Fibroblast of villous mesenchyme (primary cell): Measurements from ENCODE around the gene HOXA4. TPM values are rescaled to one million over a fixed set of nuclear protein-coding genes. Genes with fewer than 3 reads are reported as not detected.

Experiments used
- DNase-seq: peaks from one replicate; pipeline ENCODE4 v3.0.0-alpha.2; 2010; ENCODE audit warnings: low read depth
- H3K4me3 ChIP-seq: 2 replicates; pipeline ENCODE4 v1.5.1; 2011; ENCODE audit warnings: low read depth, mild to moderate bottlenecking, low read length
- total RNA-seq: library from RNA; depleted of rRNA; stranded (reverse); fragments of >200 nt; gene quantifications from 2 replicates; pipeline ENCODE4 v1.2.3, GENCODE V29; 2012
- TF ChIP-seq, protein P1 (sequence below): IDR thresholded peaks from 2 replicates; pipeline ENCODE4 v1.5.1; 2012; ENCODE audit warnings: low read depth, mild to moderate bottlenecking, low read length; ENCODE audit not compliant: insufficient read depth

HOXA4 gene
- total RNA-seq, 1 donor, result 1.3 TPM

DNA sequence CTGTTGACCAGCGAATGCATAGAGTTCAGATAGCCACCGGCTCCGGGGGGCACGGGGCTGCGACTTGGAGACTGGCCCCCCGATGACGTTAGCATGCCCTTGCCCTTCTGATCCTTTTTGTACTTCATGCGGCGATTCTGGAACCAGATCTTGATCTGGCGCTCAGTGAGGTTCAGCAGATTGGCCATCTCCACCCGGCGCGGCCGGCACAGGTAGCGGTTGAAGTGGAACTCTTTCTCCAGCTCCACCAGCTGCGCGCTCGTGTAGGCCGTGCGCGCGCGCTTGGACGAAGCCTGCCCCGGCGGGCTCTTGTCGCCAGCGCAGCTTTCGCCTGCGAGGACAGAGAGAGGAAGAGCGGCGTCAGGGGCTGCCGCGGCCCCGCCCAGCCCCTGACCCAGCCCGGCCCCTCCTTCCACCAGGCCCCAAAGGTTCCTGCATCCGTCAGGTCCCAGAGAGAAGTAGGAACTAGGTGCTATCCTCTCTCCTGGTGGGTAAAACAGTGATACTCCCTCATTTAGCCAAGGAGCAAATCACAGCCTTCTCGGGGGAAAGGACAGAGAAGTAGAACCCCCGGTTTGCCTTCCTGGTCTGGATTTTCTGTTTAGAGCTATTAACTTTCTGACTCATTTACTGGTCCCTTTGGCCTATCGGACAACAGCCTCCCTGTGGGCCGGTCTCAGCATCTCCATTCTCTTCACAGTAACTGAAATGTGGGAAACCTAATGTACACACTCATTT lies 22.0 kb downstream of the HOXA4 start:
- no peak for DNase-seq
- H3K4me3 ChIP-seq, result no peak overlapping the region

DNA sequence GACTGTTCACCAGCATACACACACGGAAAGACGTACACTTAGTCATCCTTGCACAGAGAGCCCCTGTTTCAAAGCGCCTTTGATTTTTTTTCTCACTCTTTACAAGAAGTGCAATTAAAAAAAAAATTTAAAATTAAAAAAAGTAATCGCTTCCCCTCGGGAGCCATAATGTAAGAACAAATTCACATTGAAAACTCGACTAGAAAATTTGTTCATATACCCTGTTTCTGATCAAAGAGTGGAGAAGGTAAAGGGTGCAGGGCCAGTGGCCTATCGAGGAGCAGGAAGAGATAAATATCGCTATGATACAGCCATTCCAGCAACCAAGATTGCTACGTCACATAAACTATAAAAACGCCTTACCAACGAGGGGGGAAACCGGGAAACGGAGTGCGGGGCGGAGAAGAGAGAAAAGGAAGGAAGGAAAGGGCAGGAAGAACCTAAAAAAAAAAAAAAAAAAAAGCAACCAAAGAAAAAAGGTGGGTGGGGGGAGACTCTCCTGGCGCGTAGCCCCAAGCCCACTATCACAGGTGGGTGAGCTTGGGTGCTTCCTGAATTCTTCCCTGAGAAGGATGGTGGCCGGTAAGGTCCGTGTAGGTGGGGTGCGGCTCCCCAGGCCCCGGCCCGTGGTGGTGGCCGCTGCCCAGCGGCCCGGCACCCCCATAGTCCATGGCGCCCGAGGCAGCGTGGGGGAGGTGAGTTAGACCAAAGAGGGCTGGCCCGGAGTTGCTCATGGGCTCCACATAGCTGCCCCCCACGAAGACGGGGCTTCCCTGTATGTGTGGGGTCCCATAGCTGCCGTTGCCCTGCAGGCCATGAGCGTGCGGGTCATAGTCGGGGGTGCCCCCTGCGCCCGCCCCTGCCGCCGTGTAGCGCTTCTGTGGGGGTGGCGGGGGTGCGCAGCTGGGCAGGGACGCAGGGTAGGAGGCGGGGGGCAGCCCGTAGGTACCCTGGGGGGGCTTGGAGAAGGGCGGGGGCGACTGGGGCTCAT lies 22.9 kb downstream of the HOXA4 start:
- DNase-seq, result no peak
- H3K4me3 ChIP-seq, result no peak overlapping the region

More for the DNA sequence above, 22.0 kb downstream of the HOXA4 start:
- TF ChIP-seq, protein P1, sequence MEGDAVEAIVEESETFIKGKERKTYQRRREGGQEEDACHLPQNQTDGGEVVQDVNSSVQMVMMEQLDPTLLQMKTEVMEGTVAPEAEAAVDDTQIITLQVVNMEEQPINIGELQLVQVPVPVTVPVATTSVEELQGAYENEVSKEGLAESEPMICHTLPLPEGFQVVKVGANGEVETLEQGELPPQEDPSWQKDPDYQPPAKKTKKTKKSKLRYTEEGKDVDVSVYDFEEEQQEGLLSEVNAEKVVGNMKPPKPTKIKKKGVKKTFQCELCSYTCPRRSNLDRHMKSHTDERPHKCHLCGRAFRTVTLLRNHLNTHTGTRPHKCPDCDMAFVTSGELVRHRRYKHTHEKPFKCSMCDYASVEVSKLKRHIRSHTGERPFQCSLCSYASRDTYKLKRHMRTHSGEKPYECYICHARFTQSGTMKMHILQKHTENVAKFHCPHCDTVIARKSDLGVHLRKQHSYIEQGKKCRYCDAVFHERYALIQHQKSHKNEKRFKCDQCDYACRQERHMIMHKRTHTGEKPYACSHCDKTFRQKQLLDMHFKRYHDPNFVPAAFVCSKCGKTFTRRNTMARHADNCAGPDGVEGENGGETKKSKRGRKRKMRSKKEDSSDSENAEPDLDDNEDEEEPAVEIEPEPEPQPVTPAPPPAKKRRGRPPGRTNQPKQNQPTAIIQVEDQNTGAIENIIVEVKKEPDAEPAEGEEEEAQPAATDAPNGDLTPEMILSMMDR, result no peak

DNA sequence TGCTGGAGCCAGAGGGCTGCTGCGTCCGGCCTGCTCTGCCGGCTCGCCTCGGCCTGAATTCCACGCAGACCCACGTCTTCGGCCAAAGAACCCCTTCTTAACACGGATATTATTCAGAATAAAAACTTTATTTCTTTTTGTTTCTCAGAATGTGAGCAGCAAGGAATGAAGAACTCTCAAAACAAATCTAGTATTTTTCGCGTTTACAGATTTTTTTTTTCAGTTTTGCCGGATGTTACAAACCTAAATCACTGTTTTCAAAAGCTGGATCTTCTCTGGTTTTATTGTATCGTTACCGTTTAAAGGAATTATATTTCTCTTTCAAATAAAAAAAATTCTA lies 23.7 kb downstream of the HOXA4 start:
- DNase-seq, result no peak
- H3K4me3 ChIP-seq, result no peak overlapping the region
- TF ChIP-seq, protein P1, result no peak

More for the DNA sequence above, 22.9 kb downstream of the HOXA4 start:
- TF ChIP-seq, protein P1, result no peak

DNA sequence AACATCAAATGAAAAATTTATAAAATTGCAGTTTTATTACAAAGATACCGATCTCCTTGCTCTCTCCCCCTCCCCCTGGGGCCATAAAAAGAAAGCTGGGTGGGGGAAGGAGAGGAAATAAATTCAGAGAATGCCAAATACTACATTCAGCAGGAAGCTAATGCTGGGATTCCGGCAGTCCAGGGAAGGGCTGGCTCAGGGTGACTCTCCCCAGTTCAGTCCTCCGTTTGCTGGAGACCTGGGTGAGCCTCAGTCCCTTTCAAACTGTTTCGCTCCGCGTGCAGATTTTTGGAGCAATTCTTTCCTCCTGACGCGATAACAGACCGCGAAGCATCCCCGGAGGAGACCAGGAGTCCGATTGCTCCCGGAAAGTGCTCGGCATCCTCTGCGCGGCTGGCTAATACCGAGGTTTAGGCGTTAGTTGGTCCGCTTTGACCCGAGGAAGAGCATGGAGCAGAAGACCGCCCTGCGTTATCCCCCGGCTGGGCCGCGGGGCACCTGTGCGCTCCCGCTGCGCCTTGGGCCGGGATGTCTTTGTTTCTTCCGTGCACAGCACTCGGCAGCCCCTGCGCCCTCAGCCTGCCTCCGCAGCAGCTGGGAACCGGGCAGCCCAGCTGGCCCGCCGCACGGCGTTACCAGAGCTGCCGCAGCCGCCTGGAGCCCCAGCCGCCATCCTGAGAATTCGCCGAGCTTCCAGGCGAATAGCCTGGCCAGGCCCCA lies 24.2 kb downstream of the HOXA4 start:
- TF ChIP-seq, protein P1, result no peak
- no peak overlapping the region for H3K4me3 ChIP-seq
- DNase-seq, result no peak

DNA sequence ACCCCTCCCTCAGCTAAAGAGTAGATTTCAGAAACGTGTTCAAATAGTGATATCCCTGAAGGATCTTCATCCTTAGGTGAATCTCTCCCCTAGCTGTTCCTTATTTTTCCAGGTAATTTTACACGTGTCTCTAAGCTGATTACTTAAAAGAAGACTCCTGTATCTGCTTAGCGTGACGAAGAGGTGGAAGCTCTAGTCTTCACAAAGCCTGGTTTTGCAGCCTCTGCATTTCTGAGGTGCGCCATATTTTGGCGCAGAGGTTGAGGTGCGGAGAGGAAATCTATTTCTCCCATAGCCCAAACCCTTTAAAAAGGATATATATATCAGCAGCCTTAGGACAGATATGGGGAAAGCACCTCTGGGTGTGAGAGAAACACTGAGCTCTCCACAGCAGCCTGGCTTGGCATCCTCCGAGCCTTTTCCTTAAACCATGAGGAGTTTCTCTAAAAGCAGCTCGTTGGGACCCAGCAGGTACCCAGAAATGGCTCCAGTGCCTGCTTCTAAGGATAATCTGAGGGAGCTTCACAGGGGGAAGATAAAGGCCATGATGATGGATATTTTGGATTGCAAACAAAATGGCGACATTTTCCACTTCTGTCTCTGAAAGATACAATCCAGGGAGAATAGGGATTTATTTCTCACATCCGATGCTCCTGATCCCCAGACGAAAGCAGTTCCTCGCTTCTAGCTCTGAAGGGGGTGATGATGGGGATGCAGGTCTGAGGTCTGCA lies 25.1 kb downstream of the HOXA4 start:
- TF ChIP-seq, protein P1, result no peak
- no peak overlapping the region for H3K4me3 ChIP-seq
- DNase-seq, result no peak
